HepG2 (cell line): ENCODE data around the gene GLRX2. TPM values are rescaled to one million over a fixed set of nuclear protein-coding genes. Genes with fewer than 3 reads are reported as not detected.

Source experiments
- ATAC-seq: fragments of 200-7000 bp; cut with Tn5 transposase; 3 replicates; pipeline ENCODE4 v1.9.1; 2020; ENCODE audit warnings: mild to moderate bottlenecking, moderate library complexity
- BruUV-seq: library from RNA; stranded (reverse); fragments of 400-500 nt; replicated peaks from 2 replicates; lab custom pipeline; 2021; lab: Mats Ljungman, UMichigan
- CTCF ChIA-PET: fragments of 300-600 bp; formaldehyde crosslinking; extraction: SDS; loops from one replicate; lab custom pipeline; 2021; ENCODE audit warnings: low total read pairs, inconsistent platforms, low intra/inter-chr PET ratio; lab: Yijun Ruan, JAX
- POLR2A ChIA-PET: fragments of 350-600 bp; sonication (Branson Sonifier 250); formaldehyde crosslinking; loops from one replicate; lab custom pipeline; 2020; ENCODE audit warnings: antibody characterized with exemption, inconsistent platforms; lab: Yijun Ruan, JAX
- DNase-seq: peaks from one replicate; pipeline ENCODE4 v3.0.0-alpha.2; 2015; ENCODE audit warnings: low spot score
- FAIRE-seq: peaks from 3 replicates; lab custom pipeline; 2011; peaks lifted over from hg19 to GRCh38; lab: Jason Lieb, UNC
- H2AFZ ChIP-seq: one replicate; pipeline ENCODE4 v1.6.1; 2011; ENCODE audit warnings: low read length, inconsistent platforms
- H3K27ac ChIP-seq: fragments of 300-600 bp; 3 replicates; pipeline ENCODE4 v1.8.0; 2011; ENCODE audit warnings: mixed run types, mild to moderate bottlenecking, mixed read lengths, low read length, inconsistent platforms; ENCODE audit not compliant: insufficient read depth; ENCODE audit errors: extremely low read length
- H3K27me3 ChIP-seq, 2 experiments: fragments of 200-600 bp in 1 of 2; 2 replicates in 1 of 2; 3 replicates in 1 of 2; pipeline versions ENCODE4 v1.6.0 to v1.8.0; 2011; ENCODE audit warnings: low read length in 2 of 2, mild to moderate bottlenecking in 2 of 2, moderate library complexity in 2 of 2, inconsistent platforms in 1 of 2; ENCODE audit not compliant: insufficient read depth in 2 of 2, control insufficient read depth in 1 of 2
- H3K36me3 ChIP-seq, 2 experiments: fragments of 200-600 bp in 1 of 2; replicated peaks in 1 of 2; 2 replicates in 1 of 2; 3 replicates in 1 of 2; pipeline versions ENCODE4 v1.5.1 to v1.8.0; 2011; ENCODE audit warnings: low read length in 2 of 2, inconsistent platforms in 1 of 2; ENCODE audit not compliant: insufficient read depth in 2 of 2, control insufficient read depth in 1 of 2
- H3K4me1 ChIP-seq: 2 replicates; pipeline ENCODE4 v1.5.1; 2012; ENCODE audit warnings: low read length, inconsistent platforms; ENCODE audit not compliant: insufficient read depth
- H3K4me2 ChIP-seq: 2 replicates; pipeline ENCODE4 v1.6.0; 2011; ENCODE audit warnings: low read depth, low read length, inconsistent platforms
- H3K4me3 ChIP-seq, 3 experiments: fragments of 200-600 bp in 1 of 3; sonication (generic), shearing (Covaris generic) in 1 of 3; replicated peaks in 1 of 3; 2 replicates each; pipeline ENCODE4 v1.5.1; 2011 to 2016; ENCODE audit warnings: low read length in 3 of 3, inconsistent platforms in 2 of 3, low read depth in 2 of 3, mild to moderate bottlenecking in 2 of 3, control low read depth in 1 of 3, mixed read lengths in 1 of 3; ENCODE audit not compliant: insufficient read depth in 1 of 3
- H3K79me2 ChIP-seq: one replicate; pipeline ENCODE4 v1.6.1; 2011; ENCODE audit warnings: low read length, inconsistent platforms; ENCODE audit not compliant: insufficient read depth
- H3K9ac ChIP-seq: 2 replicates; pipeline ENCODE4 v1.6.0; 2011; ENCODE audit warnings: mild to moderate bottlenecking, low read depth, low read length, inconsistent platforms; ENCODE audit not compliant: insufficient read depth
- H3K9me3 ChIP-seq: 2 replicates; pipeline ENCODE4 v1.5.1; 2012; ENCODE audit warnings: mild to moderate bottlenecking, low read length
- H4K20me1 ChIP-seq: 2 replicates; pipeline ENCODE4 v1.6.0; 2011; ENCODE audit warnings: inconsistent platforms, mild to moderate bottlenecking, low read length, moderate library complexity; ENCODE audit not compliant: insufficient read depth
- FOXC1 ChIP-seq: sonication (generic); formaldehyde crosslinking; IDR thresholded peaks from 2 replicates; pipeline ENCODE4 v1.8.0; 2022; ENCODE audit warnings: mild to moderate bottlenecking, missing genetic modification reagents, borderline replicate concordance
- MIXL1 ChIP-seq: IDR thresholded peaks from 2 replicates; pipeline ENCODE4 v1.6.1; 2016
- PCBP2 ChIP-seq: fragments of 200-400 bp; formaldehyde crosslinking; optimal IDR thresholded peaks from 2 replicates; pipeline ENCODE3; 2018; ENCODE audit warnings: low read length, low read depth; ENCODE audit not compliant: poor library complexity, severe bottlenecking
- SETDB1 ChIP-seq: sonication (generic); formaldehyde crosslinking; IDR thresholded peaks from 2 replicates; pipeline ENCODE4 v1.5.1; 2020; ENCODE audit warnings: missing genetic modification reagents, mild to moderate bottlenecking, borderline replicate concordance
- SMAD9 ChIP-seq: sonication (generic); formaldehyde crosslinking; IDR thresholded peaks from 2 replicates; pipeline ENCODE4 v1.5.1; 2020; ENCODE audit warnings: mild to moderate bottlenecking, missing genetic modification reagents
- XRCC5 ChIP-seq: fragments of 200-400 bp; formaldehyde crosslinking; optimal IDR thresholded peaks from 2 replicates; pipeline ENCODE3; 2017; ENCODE audit warnings: mild to moderate bottlenecking, low read length
- ZFAT ChIP-seq: sonication (generic); formaldehyde crosslinking; conservative IDR thresholded peaks from 2 replicates; pipeline ENCODE4 v1.8.1; 2023; ENCODE audit warnings: missing genetic modification reagents, inconsistent platforms
- ZHX1 ChIP-seq: sonication (generic); formaldehyde crosslinking; IDR thresholded peaks from 2 replicates; pipeline ENCODE4 v1.8.1; 2022; ENCODE audit warnings: low read depth, mild to moderate bottlenecking, missing genetic modification reagents
- ZNF34 ChIP-seq: sonication (generic); formaldehyde crosslinking; IDR thresholded peaks from 2 replicates; pipeline ENCODE4 v1.4.0; 2020; ENCODE audit warnings: mild to moderate bottlenecking, missing genetic modification reagents, borderline replicate concordance
- ZNF75D ChIP-seq: sonication (generic); formaldehyde crosslinking; IDR thresholded peaks from 2 replicates; pipeline ENCODE4 v1.8.1; 2023; ENCODE audit warnings: missing genetic modification reagents, mild to moderate bottlenecking, borderline replicate concordance
- ZSCAN9 ChIP-seq: IDR thresholded peaks from 2 replicates; pipeline ENCODE4 v1.6.1; 2016; ENCODE audit warnings: borderline replicate concordance
- WGBS: methylation state at CpG from one replicate; pipeline ENCODE4 v1.1.6; 2017; ENCODE audit warnings: low lambda C conversion rate; 5-methylcytosine and 5-hydroxymethylcytosine counted together
- in situ Hi-C: cut with HindIII; loops from 2 replicates; pipeline ENCODE4 v1.10.0; 2017; ENCODE audit warnings: low pct_unique_long_range_greater_than_20kb; ENCODE audit not compliant: extremely low pct_ligation_motif_present
- intact Hi-C: fragments of 100-400 bp; cut with micrococcal nuclease; formaldehyde crosslinking; loops from one replicate; pipeline ENCODE4 v1.10.0; 2022; ENCODE audit not compliant: unreplicated experiment
- polyA plus RNA-seq, 8 experiments: library from polyadenylated mRNA; depleted of rRNA in 3 of 8; stranded (reverse) in 7 of 8; unstranded in 1 of 8; fragments of >200 nt; fragmentation: Illumina TruSeq in 4 of 8; extraction: Trizol in 4 of 8; gene quantifications; 2 replicates each; pipeline versions ENCODE4 v1.2.1 to v1.2.3, GENCODE V29; 2011 to 2016; ENCODE audit warnings: low read depth in 4 of 8, missing spikeins in 1 of 8, mixed read lengths in 1 of 8; ENCODE audit not compliant: insufficient read depth in 1 of 8
- total RNA-seq, 5 experiments: library from RNA; depleted of rRNA; stranded (reverse); fragments of >200 nt; fragmentation: Illumina TruSeq; extraction: Trizol; gene quantifications; 2 replicates each; pipeline ENCODE4 v1.2.3, GENCODE V29; 2016; ENCODE audit warnings: low read depth in 1 of 5

GLRX2 gene
- total and polyA plus RNA-seq, 2 of the 13 experiments (the other 11 are each of a cell fraction or from before 2014, with no cell fraction given), result 11.9 to 39.0 TPM

DNA sequence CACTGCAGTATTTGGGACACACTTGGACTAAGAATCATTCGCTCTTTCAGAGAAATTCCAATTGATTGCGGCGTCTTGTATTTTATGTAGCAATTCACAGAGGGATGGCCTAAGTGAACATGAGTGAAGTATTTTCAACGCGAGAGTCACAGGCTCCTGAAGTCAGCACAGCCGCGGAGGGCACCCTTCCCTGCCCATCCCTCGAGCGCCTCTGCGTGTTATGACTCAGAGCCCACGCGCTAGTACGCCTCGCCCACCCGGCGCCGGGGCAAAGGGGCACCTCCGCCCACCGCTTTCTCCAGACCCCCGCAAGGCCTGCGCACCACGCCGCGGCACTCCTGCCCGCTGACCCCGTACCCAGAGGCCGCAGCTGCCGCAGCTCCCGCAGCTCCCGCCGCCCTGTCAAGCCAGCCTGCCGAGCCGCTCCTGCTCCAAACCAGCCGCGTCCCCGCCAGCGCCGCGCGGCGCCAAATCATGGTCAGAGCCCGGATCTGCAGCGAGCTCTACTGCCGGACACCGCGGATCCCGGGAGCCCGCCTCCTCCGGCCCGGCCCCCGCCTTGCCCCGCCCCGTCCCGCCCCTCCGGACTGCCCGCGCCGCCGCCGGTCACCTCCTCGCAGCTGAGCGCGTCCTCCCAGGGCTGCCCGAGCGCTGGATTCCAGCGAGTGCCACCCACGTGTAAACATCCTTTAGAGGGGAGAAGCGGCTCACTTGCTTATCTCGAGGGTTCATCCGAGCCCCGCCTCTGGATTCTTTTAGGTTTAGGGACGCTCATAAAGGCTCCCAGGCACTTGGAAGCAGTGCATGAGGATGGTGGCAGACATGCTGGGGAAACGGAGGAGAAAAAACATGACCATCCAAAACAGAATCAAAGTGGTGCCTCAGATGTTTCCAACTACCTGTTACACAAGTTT lies at the start of gene GLRX2 (continued):
- no peak for TF ChIP-seq ZNF34 (CRISPR knock-in tag)

DNA sequence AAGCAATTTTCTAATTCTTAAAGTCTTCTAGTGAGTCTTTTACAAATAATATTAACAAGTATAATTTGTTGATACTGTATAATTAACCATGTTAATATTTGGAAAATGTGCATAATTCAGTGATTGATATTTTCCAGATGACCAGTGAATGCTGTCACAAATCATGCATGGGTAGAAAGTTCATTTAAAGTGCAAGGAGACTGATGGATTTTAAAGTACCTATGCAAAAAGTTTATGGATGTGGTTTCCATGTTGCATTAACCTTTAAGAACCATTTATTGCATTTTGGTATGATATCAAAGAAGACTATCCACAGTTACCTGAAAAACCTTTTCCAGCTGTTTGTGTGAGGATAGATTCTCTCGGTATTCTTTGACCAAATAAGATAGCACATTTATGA lies 39.8 kb upstream of the GLRX2 start:
- Histone ChIP-seq H3K27ac (no peak overlapping the region), H3K36me3 (peaks cover 5 to 58% of the 10 kb centered on the region in 2 experiments), H3K4me2 (no peak overlapping the region), H3K4me1 (no peaks in the 10 kb centered on the region), H3K27me3 (no peaks in the 10 kb centered on the region), H4K20me1 (no peaks in the 10 kb centered on the region), H3K79me2 (no peaks in the 10 kb centered on the region), H3K9ac (no peak overlapping the region), H3K4me3 (no peak overlapping the region), H2AFZ (no peak overlapping the region), H3K9me3 (no peaks in the 10 kb centered on the region)
- no peak for TF ChIP-seq SMAD9 (CRISPR knock-in tag)
- no peak for TF ChIP-seq ZFAT (CRISPR knock-in tag)
- no peak for TF ChIP-seq ZHX1 (CRISPR knock-in tag)
- TF ChIP-seq ZSCAN9, result no peak
- TF ChIP-seq ZNF75D (CRISPR knock-in tag), result no peak
- TF ChIP-seq MIXL1, result no peak
- TF ChIP-seq SETDB1 (CRISPR knock-in tag), result no peak
- TF ChIP-seq XRCC5, result no peak
- TF ChIP-seq FOXC1, result no peak
- no peak for TF ChIP-seq PCBP2
- ATAC-seq, result no peak
- DNase-seq, result no peak
- intact Hi-C loops, result no loop called here
- BruUV-seq, result no TSS peak
- ChIA-PET POLR2A (no interaction called here), CTCF (no interaction called here)
- no peak for FAIRE-seq
- 100% methylated on average over 1 of the region's 1 CpG for WGBS
- in situ Hi-C loops, result no loop called here
